Suprapubic skin (tissue), 4 donors: ENCODE measurements around the gene WDR86.

Source experiments
- EP300 ChIP-seq: sonication (generic); formaldehyde crosslinking; IDR thresholded peaks from one replicate; pipeline ENCODE4 v1.6.1; 2017; ENCODE audit warnings: antibody characterized with exemption
- POLR2A ChIP-seq, 2 donors: fragments of 450-650 bp; IDR thresholded peaks; one replicate each; pipeline ENCODE4 v1.6.1; 2017; ENCODE audit warnings: antibody characterized with exemption in 2 of 2, mild to moderate bottlenecking in 2 of 2, moderate library complexity in 2 of 2
- POLR2AphosphoS5 ChIP-seq, 3 donors: sonication (generic); formaldehyde crosslinking; IDR thresholded peaks; one replicate each; pipeline ENCODE4 v1.6.1; 2017; ENCODE audit warnings: antibody characterized with exemption in 3 of 3
- TF ChIP-seq, protein P1 (sequence below), 2 donors: fragments of 200-600 bp in 1 of 2; fragments of 450-650 bp in 1 of 2; sonication (generic) in 1 of 2; IDR thresholded peaks; one replicate each; pipeline ENCODE4 v1.5.1; 2016 to 2019; ENCODE audit warnings: antibody characterized with exemption in 2 of 2, mild to moderate bottlenecking in 1 of 2, moderate library complexity in 1 of 2

DNA sequence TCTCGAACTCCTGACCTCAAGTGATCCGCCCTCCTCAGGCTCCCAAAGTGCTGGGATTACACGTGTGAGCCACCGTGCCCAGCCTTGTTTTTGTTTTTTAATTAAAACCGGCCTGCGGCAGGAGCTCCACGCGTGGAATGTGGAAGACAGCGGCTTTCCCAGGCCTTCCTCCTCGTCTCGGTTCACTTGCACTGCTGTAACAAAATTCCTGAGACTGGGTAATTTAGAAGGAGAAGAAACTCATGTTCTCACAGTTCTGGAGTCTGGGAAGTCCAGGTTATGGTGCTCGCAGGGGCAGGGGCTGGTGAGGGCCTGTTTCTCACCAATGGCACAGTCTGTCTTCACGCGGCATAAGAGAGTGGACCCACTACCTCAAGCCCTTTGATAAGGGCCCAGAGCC lies 44.5 kb upstream of the WDR86 start:
- TF ChIP-seq, protein P1, sequence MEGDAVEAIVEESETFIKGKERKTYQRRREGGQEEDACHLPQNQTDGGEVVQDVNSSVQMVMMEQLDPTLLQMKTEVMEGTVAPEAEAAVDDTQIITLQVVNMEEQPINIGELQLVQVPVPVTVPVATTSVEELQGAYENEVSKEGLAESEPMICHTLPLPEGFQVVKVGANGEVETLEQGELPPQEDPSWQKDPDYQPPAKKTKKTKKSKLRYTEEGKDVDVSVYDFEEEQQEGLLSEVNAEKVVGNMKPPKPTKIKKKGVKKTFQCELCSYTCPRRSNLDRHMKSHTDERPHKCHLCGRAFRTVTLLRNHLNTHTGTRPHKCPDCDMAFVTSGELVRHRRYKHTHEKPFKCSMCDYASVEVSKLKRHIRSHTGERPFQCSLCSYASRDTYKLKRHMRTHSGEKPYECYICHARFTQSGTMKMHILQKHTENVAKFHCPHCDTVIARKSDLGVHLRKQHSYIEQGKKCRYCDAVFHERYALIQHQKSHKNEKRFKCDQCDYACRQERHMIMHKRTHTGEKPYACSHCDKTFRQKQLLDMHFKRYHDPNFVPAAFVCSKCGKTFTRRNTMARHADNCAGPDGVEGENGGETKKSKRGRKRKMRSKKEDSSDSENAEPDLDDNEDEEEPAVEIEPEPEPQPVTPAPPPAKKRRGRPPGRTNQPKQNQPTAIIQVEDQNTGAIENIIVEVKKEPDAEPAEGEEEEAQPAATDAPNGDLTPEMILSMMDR (IDR thresholded peaks at IDR 0.05): no peak
- TF ChIP-seq POLR2AphosphoS5 (IDR thresholded peaks at IDR 0.05) (no peak), POLR2A (IDR thresholded peaks at IDR 0.05) (no peak), EP300 (no peak)
